ENCODE results near the gene SRBD1. TPM values are rescaled to one million over a fixed set of nuclear protein-coding genes. Genes with fewer than 3 reads are reported as not detected.

Gene SRBD1
- total and polyA plus RNA-seq, 2 of the 8 experiments (the other 6 are each of a cell fraction or from before 2014, with no cell fraction given), result 4.6 to 20.0 TPM

- Histone ChIP-seq H3K27me3 (replicated peaks in 1 of 4; ENCODE audit: control insufficient read depth in 3 of 4, extremely low read depth in 1 of 4, insufficient read depth in 3 of 4, low read length in 3 of 4) (no peaks in the 10 kb centered on the region), H2BK15ac (ENCODE audit: low read length) (no peak overlapping the region), H3K4me1 (replicated peaks in 1 of 4; ENCODE audit: control insufficient read depth in 3 of 4, insufficient read depth in 4 of 4, low read length in 3 of 4) (peaks cover 0 to 6% (median 2%) of the 10 kb centered on the region in 4 experiments; a peak in 4 of 7 replicates), H3K27ac (ENCODE audit: low read depth, low read length) (no peak overlapping the region), H4K8ac (ENCODE audit: extremely low read depth, insufficient read depth, low read length) (no peak overlapping the region), H3K36me3 (ENCODE audit: control insufficient read depth in 2 of 4, insufficient read depth in 4 of 4, low read length in 3 of 4) (no peaks in the 10 kb centered on the region; a peak in 1 of 8 replicates), H4K20me1 (replicated peaks in 1 of 2; ENCODE audit: control insufficient read depth in 1 of 2, insufficient read depth in 2 of 2, low read length in 2 of 2) (no peaks in the 10 kb centered on the region), H2BK12ac (ENCODE audit: low read depth, low read length) (no peak overlapping the region), H4K5ac (ENCODE audit: insufficient read length, low read depth, low read length) (no peak overlapping the region), H3K79me2 (ENCODE audit: control insufficient read depth in 1 of 2, insufficient read depth in 2 of 2, low read length in 2 of 2) (no peaks in the 10 kb centered on the region), H2BK5ac (ENCODE audit: low read depth, low read length) (no peak overlapping the region), H3K79me1 (ENCODE audit: low read depth, low read length) (no peaks in the 10 kb centered on the region), H2BK20ac (ENCODE audit: low read length) (no peak overlapping the region), H3K9ac (replicated peaks in 1 of 4; ENCODE audit: extremely low read depth in 1 of 4, low read depth in 3 of 4, low read length in 3 of 4) (no peak overlapping the region), H3K14ac (ENCODE audit: insufficient read length) (no peak overlapping the region), H3K18ac (ENCODE audit: extremely low read depth, low read length) (no peak overlapping the region), H4K91ac (replicated peaks; ENCODE audit: insufficient read length, low read length) (no peak overlapping the region), H3K23ac (ENCODE audit: insufficient read length) (no peak overlapping the region), H2BK120ac (replicated peaks; ENCODE audit: low read depth, low read length) (no peak overlapping the region), H2AFZ (ENCODE audit: low read length) (no peak overlapping the region), H3K56ac (replicated peaks; ENCODE audit: insufficient read length, low read depth, low read length) (no peak overlapping the region), H3K9me3 (ENCODE audit: insufficient read depth in 2 of 2, low read depth in 1 of 2, low read length in 1 of 2) (no peaks in the 10 kb centered on the region), H3K4me2 (ENCODE audit: insufficient read depth in 1 of 2, low read depth in 2 of 2, low read length in 2 of 2) (no peak overlapping the region), H2AK5ac (ENCODE audit: low read depth, low read length) (no peak overlapping the region), H3K4me3 (ENCODE audit: extremely low read depth in 1 of 4, insufficient read depth in 2 of 4, low read depth in 3 of 4, low read length in 4 of 4) (no peak overlapping the region), H3K23me2 (ENCODE audit: low read depth, low read length) (no peaks in the 10 kb centered on the region), H3K4ac (replicated peaks; ENCODE audit: insufficient read length, low read depth, low read length) (no peak overlapping the region)
- DNase-seq (ENCODE audit: low read depth in 1 of 2, low spot score in 2 of 2) (no peak), FAIRE-seq (no peak)
- ChIA-PET CTCF (ENCODE audit: partially characterized antibody) (interaction anchor here (0.8 kb wide), 1 partner anchor 140 kb away, joined by 3 read pairs; no protein-coding TSS in a partner anchor), POLR2A (ENCODE audit: partially characterized antibody) (no interaction called here)
- no peak for TF ChIP-seq EGR1 (IDR thresholded peaks at IDR 0.05; ENCODE audit: borderline replicate concordance, low read depth, low read length)
- TF ChIP-seq TEAD4 (IDR thresholded peaks at IDR 0.05; ENCODE audit: low read depth, low read length), result no peak
- TF ChIP-seq BACH1 (IDR thresholded peaks at IDR 0.05; ENCODE audit: low read length), result no peak
- 90% methylated on average over 3 of the region's 3 CpGs; no CpG with 5 or more reads in 1 of the 2 experiments for WGBS, 2 experiments (ENCODE audit: extremely low coverage in 1 of 2, insufficient coverage in 1 of 2, insufficient read length in 1 of 2, insufficient replicate concordance in 2 of 2, low coverage in 1 of 2, low lambda C conversion rate in 2 of 2, missing lambda C conversion rate in 1 of 2)
Observed at GRCh38 chr2:45459860-45460259, 151.2 kb downstream of the SRBD1 start.

All from H1 (cell line).